Neural crest cell (in vitro differentiated cells): ENCODE results near the gene SOCS6. TPM values are rescaled to one million over a fixed set of nuclear protein-coding genes. Genes with fewer than 3 reads are reported as not detected.

Source experiments
- DNase-seq: peaks from one replicate; pipeline ENCODE4 v3.0.0; 2021; ENCODE audit warnings: low read depth, mixed read lengths, low spot score
- H3K27ac Mint-ChIP-seq: one replicate; pipeline ENCODE4 v1.8.0; 2021; ENCODE audit warnings: mild to moderate bottlenecking, mixed read lengths; ENCODE audit not compliant: unreplicated experiment
- H3K27me3 Mint-ChIP-seq: 2 replicates; pipeline ENCODE4 v1.8.0; 2021; ENCODE audit warnings: low read depth, mild to moderate bottlenecking, mixed read lengths
- H3K36me3 Mint-ChIP-seq: 2 replicates; pipeline ENCODE4 v1.8.0; 2021; ENCODE audit warnings: low read depth, mild to moderate bottlenecking, mixed read lengths
- H3K4me1 Mint-ChIP-seq: 2 replicates; pipeline ENCODE4 v1.8.0; 2021; ENCODE audit warnings: mixed read lengths
- H3K4me3 Mint-ChIP-seq: one replicate; pipeline ENCODE4 v1.8.0; 2021; ENCODE audit warnings: mild to moderate bottlenecking, mixed read lengths
- H3K9me3 Mint-ChIP-seq: 2 replicates; pipeline ENCODE4 v1.8.0; 2021; ENCODE audit warnings: mixed read lengths
- total RNA-seq: library from RNA; stranded (reverse); gene quantifications from 2 replicates; pipeline ENCODE4 v1.2.1, GENCODE V29; 2021
- TF ChIP-seq, protein P1 (sequence below): fragments of 200-600 bp; sonication (generic); conservative IDR thresholded peaks from 2 replicates; pipeline ENCODE4 v1.5.0; 2021; ENCODE audit warnings: antibody characterized with exemption, mild to moderate bottlenecking

Gene SOCS6
- total RNA-seq, 1 donor from 2014 or later = 28.9 TPM

DNA sequence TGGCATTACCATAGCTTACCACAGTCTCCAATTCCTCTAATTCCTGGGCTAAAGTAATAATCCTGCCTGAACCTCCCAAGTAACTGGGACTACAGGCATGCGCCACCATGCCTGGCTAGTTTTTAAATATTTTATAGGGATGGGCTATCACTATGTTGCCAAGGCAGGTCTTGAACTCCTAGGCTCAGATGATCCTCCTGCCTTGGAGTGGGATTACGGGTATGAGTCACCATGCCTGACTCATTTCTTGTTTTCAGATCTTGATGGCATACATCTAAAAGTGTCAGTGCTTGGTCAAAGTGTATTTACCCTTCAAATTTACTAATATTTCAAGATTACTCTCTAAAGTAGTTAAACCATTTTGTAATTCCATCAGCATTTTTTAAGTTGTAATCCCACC lies 9.4 kb upstream of the SOCS6 start:
- Mint-ChIP-seq H3K9me3 (peaks cover 2% of the 10 kb centered on the region), H3K4me1 (no peaks in the 10 kb centered on the region), H3K27ac (no peak overlapping the region), H3K36me3 (no peaks in the 10 kb centered on the region), H3K27me3 (no peaks in the 10 kb centered on the region), H3K4me3 (no peak overlapping the region)
- TF ChIP-seq, protein P1, sequence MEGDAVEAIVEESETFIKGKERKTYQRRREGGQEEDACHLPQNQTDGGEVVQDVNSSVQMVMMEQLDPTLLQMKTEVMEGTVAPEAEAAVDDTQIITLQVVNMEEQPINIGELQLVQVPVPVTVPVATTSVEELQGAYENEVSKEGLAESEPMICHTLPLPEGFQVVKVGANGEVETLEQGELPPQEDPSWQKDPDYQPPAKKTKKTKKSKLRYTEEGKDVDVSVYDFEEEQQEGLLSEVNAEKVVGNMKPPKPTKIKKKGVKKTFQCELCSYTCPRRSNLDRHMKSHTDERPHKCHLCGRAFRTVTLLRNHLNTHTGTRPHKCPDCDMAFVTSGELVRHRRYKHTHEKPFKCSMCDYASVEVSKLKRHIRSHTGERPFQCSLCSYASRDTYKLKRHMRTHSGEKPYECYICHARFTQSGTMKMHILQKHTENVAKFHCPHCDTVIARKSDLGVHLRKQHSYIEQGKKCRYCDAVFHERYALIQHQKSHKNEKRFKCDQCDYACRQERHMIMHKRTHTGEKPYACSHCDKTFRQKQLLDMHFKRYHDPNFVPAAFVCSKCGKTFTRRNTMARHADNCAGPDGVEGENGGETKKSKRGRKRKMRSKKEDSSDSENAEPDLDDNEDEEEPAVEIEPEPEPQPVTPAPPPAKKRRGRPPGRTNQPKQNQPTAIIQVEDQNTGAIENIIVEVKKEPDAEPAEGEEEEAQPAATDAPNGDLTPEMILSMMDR = no peak
- no peak for DNase-seq

DNA sequence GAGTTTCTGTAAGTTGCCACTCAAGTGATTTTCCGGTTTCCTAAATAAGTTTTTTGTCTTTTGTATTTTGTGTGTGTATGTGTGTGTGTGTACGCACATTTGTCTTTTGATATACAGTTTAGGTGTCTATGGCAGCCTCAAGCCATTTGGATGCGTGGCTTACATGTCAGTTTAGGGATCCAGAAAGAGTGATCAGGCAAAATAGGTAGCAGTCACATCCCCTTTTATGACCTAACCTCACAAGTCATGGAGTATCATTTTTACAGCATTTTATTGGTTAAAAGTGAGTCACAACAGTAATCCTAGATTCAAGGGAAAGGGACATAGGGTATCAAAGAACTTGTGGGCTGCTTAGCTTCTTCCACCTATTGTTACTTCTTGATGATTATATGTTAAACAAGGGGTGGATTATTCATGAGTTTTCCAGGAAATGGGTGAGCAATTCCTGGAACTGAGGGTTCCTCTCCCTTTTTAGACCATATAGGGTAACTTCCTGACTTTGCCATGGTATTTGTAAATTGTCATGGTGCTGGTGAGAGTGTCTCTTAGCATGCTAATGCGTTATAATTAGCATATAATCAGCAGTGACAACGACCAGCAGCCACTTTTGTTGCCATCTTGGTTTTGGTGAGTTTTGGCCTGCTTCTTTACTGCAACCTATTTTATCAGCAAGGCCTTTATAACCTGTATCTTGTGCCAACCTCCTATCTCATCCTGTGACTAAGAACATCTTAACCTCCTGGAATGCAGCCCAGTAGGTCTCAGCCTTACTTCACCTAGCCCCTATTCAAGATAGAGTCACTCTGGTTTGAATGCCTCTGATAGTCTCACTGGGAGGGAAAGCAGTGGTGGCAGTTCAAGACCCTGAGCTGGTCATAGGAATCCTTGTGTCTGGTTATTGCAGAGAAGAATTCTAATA lies 8.6 kb upstream of the SOCS6 start:
- TF ChIP-seq, protein P1 = no peak
- Mint-ChIP-seq H3K27ac (no peak overlapping the region), H3K4me3 (no peak overlapping the region), H3K4me1 (no peaks in the 10 kb centered on the region), H3K9me3 (no peaks in the 10 kb centered on the region), H3K27me3 (no peaks in the 10 kb centered on the region), H3K36me3 (no peaks in the 10 kb centered on the region)
- no peak for DNase-seq

DNA sequence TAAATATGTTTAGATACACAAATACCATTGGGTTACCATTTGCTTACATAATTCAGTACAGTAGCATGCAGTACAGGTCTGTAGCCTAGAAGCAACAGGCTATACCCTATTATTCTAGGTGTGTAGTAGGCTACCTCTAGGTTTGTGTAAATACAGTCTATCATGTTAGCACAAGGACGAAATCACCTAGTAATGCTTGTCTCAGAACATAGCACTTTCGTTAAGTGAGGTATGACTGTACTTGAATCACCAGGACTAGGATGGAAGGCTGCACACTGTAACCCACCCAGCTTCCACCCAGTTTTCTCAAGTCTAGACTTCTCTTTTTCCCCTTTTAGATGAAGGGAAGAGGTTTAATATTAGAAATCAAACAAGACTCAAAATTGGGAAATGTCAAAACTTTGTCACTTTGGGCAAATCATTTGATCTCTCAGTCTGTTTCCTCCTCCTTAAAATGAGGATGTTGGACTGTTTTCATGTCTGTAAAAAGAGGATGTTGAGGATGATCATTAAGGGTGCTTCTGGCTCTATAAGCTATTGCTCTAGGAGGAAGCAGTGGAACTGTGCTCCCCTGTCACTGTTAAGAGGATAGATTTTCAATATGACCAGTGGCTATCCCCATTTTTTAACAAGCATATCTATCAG lies 3.7 kb upstream of the SOCS6 start:
- DNase-seq = no peak
- Mint-ChIP-seq H3K36me3 (peaks cover 3% of the 10 kb centered on the region), H3K27ac (no peak overlapping the region), H3K4me3 (no peak overlapping the region), H3K4me1 (peaks cover 9% of the 10 kb centered on the region), H3K27me3 (peaks cover 2% of the 10 kb centered on the region), H3K9me3 (no peaks in the 10 kb centered on the region)
- TF ChIP-seq, protein P1 = no peak

DNA sequence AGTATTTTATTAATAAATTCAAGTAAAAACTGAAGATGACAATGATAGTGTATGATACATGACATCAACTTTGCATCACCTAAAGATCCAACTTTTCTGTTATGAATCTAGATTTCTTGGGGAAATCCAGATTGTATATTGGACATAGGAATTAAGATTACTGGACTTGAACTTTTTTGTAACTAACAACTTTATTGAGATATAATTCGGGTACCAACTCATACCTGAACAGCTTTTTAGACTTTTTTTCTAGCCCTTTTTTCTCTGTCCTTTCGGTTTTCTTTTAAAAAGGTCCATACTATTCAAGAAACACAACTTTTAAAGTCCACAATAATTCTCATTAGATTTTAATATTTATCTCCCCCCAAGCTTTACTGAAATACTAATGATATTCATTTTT lies 1.1 kb upstream of the SOCS6 start:
- peaks cover 2% of the 10 kb centered on the region for H3K27me3 Mint-ChIP-seq
- DNase-seq = no peak
- TF ChIP-seq, protein P1 = no peak
- peaks cover 4% of the 10 kb centered on the region for H3K36me3 Mint-ChIP-seq
- peaks cover 32% of the 10 kb centered on the region for H3K4me1 Mint-ChIP-seq
- no peaks in the 10 kb centered on the region for H3K9me3 Mint-ChIP-seq
- peak overlapping the region; percentile 80 for H3K4me3 Mint-ChIP-seq
- no peak overlapping the region for H3K27ac Mint-ChIP-seq

DNA sequence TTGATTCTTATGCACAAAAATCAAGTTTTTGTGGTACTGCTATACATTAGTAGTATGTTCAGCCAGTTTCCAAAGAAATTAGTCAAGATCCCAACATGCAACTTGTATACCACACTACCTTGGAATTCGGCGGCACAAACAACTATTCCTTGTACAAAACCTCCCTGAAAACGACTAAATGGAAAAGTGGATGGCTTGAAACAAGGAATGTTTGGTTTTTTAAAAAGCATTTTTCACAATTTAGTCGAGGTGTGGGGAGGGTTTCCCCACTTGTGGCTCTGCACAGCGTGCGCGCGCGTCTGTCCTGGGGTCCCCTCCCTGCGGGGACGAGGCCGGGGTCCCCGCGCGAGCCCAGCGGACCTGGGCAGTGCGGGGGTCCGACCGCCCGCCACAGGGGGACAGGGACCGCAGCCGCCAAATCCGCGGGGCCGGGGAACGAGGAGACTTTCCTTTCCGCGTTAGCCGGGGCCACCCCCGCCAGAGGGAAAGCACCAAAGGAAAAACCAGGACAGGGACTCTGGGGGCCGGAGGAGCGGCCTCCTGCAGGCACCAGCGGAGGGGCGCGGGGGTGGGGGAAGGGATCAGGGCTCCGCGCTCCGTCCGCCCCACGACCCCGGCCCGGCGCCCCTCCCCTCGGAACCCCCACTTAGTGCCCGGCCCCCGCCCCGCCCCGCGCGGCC lies 534 bp upstream of the SOCS6 start:
- no peak overlapping the region for H3K27ac Mint-ChIP-seq
- peaks cover 38% of the 10 kb centered on the region for H3K4me1 Mint-ChIP-seq
- DNase-seq = peak; percentile 38
- peaks cover 2% of the 10 kb centered on the region for H3K27me3 Mint-ChIP-seq
- TF ChIP-seq, protein P1 = no peak
- H3K36me3 Mint-ChIP-seq = peaks cover 5% of the 10 kb centered on the region
- peak overlapping the region; percentile 80 for H3K4me3 Mint-ChIP-seq
- no peaks in the 10 kb centered on the region for H3K9me3 Mint-ChIP-seq
